Stomach (tissue), 19 donors: ENCODE data around the gene PTPRD. TPM values are rescaled to one million over a fixed set of nuclear protein-coding genes. Genes with fewer than 3 reads are reported as not detected.

Experiments
- DNase-seq, 2 donors: peaks; one replicate each; pipeline versions ENCODE4 v3.0.0 to v3.0.0-alpha.2; 2013 to 2019
- H3K27ac ChIP-seq, 5 donors: fragments of 200-600 bp in 4 of 5; sonication (generic) in 4 of 5; one replicate each; pipeline ENCODE4 v1.5.1; 2013 to 2019; ENCODE audit warnings: mild to moderate bottlenecking in 1 of 5, moderate library complexity in 1 of 5
- H3K27me3 ChIP-seq, 3 donors: fragments of 200-600 bp; sonication (generic); one replicate each; pipeline ENCODE4 v1.5.1; 2017 to 2019; ENCODE audit warnings: mixed run types in 1 of 3
- H3K36me3 ChIP-seq, 4 donors: fragments of 200-600 bp; sonication (generic); 1 replicate in 3 of 4; 2 replicates in 1 of 4; pipeline ENCODE4 v1.5.1; 2016 to 2019
- H3K4me1 ChIP-seq, 4 donors: fragments of 200-600 bp; sonication (generic); one replicate each; pipeline ENCODE4 v1.5.1; 2016 to 2019
- H3K4me3 ChIP-seq, 4 donors: fragments of 200-600 bp; sonication (generic) in 3 of 4; one replicate each; pipeline ENCODE4 v1.5.1; 2016 to 2019; ENCODE audit warnings: mild to moderate bottlenecking in 1 of 4
- H3K9me3 ChIP-seq, 4 donors: fragments of 200-600 bp; sonication (generic); one replicate each; pipeline ENCODE4 v1.5.1; 2016 to 2019
- CTCF ChIP-seq, 7 experiments: fragments of 450-650 bp in 4 of 7; fragments of 200-600 bp in 3 of 7; sonication (generic) in 3 of 7; IDR thresholded peaks; one replicate each; pipeline ENCODE4 v1.5.1; 2016 to 2019; ENCODE audit warnings: antibody characterized with exemption in 7 of 7, control low read depth in 2 of 7, mild to moderate bottlenecking in 1 of 7
- EP300 ChIP-seq: sonication (generic); formaldehyde crosslinking; IDR thresholded peaks from one replicate; pipeline ENCODE4 v1.6.1; 2017; ENCODE audit warnings: antibody characterized with exemption
- POLR2A ChIP-seq, 4 donors: fragments of 450-650 bp; IDR thresholded peaks; one replicate each; pipeline ENCODE4 v1.6.1; 2016; ENCODE audit warnings: antibody characterized with exemption in 4 of 4, control low read depth in 2 of 4, mild to moderate bottlenecking in 1 of 4, moderate library complexity in 1 of 4
- POLR2AphosphoS5 ChIP-seq, 3 donors: sonication (generic); formaldehyde crosslinking; IDR thresholded peaks; one replicate each; pipeline ENCODE4 v1.6.1; 2016; ENCODE audit warnings: antibody characterized with exemption in 3 of 3
- WGBS, 5 donors: extraction: QIAGEN DNeasy Blood & Tissue Kit in 3 of 5; methylation state at CpG; one replicate each; pipeline versions ENCODE4 v1.1.5 to v1.1.7; 2013 to 2018; 5-methylcytosine and 5-hydroxymethylcytosine counted together
- intact Hi-C: fragments of 100-400 bp; cut with DNase I; formaldehyde crosslinking; loops from one replicate; pipeline ENCODE4 v1.15.1; 2023; ENCODE audit warnings: low total_unique reads
- long read RNA-seq, 10 donors: transcript quantifications; one replicate each; lab custom pipeline, GENCODE V29; 2026
- polyA plus RNA-seq, 3 donors: library from polyadenylated mRNA; stranded (reverse); fragments of 200-250 nt; gene quantifications; one replicate each; pipeline ENCODE4 v1.2.3, GENCODE V29; 2013
- total RNA-seq, 5 donors: library from RNA; depleted of rRNA; stranded (reverse); fragments of >200 nt; gene quantifications; one replicate each; pipeline versions ENCODE4 v1.1.0 to v1.2.3, GENCODE V29; 2014 to 2016
- donor health status: healthy with polysubstance abuse.
- donor health status: Bipolar disorder and iron deficiency.
- donor health status: healthy.

Gene PTPRD
- total RNA-seq (10 to 100 TPM in 2 of 5 donors, 1 to 10 TPM in 2, under 1 TPM in 1; 0.45 to 53.1 (median 3.5) TPM), polyA plus RNA-seq (under 1 TPM; 0.12 to 0.75 (median 0.46) TPM)
- long read RNA-seq, donor 1 = 0 reads
- long read RNA-seq, donor 2 = 0 reads
- long read RNA-seq, donor 3 = 0 reads
- long read RNA-seq, donor 4 = 0 reads
- long read RNA-seq, donor 5 = 0 reads
- long read RNA-seq, donor 6 = 0 reads
- long read RNA-seq, donor 7, partial matches to known transcripts = 14 of 14 reads
- long read RNA-seq, donor 7, other reads (novel, unspliced or antisense) = 0 of 14 reads
- long read RNA-seq, donor 8 = 0 reads
- long read RNA-seq, donor 9 = 0 reads
- long read RNA-seq, donor 10 = 0 reads

GRCh38 chr9:10612641-10613398 lies at the start of gene PTPRD:
TSS of gene PTPRD (minus strand) at chr9:10613002.
- peaks cover 0 to 61% (median 26%) of the 10 kb centered on the region in 3 donors for H3K27me3 ChIP-seq
- no peaks in the 10 kb centered on the region for H3K9me3 ChIP-seq
- peak in 3 of 7 experiments; percentile 15 to 31 (median 22) for TF ChIP-seq CTCF (IDR thresholded peaks at IDR 0.05)
- TF ChIP-seq EP300 = no peak
- peak within 1 kb of the TSS in 3 of 5 donors; percentile 21 to 44 (median 25) for H3K27ac ChIP-seq
- H3K4me1 ChIP-seq = peaks cover 11 to 20% (median 17%) of the 10 kb centered on the region in 4 donors
- 0 to 8% (median 1%) methylated on average over 21 to 87 of the region's 87 CpGs for WGBS, 5 donors
- intact Hi-C loops = no loop called here
- H3K36me3 ChIP-seq = no peaks in the 10 kb centered on the region
- DNase-seq = peak; percentile 67 to 90
- H3K4me3 ChIP-seq = peak within 1 kb of the TSS; percentile 47 to 57 (median 53)

GRCh38 chr9:10661994-10662393 lies 49.2 kb upstream of the PTPRD start:
- intact Hi-C loops = no loop called here
- H3K4me1 ChIP-seq = no peaks in the 10 kb centered on the region
- no peak for DNase-seq
- H3K9me3 ChIP-seq = no peaks in the 10 kb centered on the region
- WGBS, 5 donors = 38 to 73% (median 59%) methylated on average over 2 of the region's 2 CpGs
- no peak overlapping the region for H3K4me3 ChIP-seq
- H3K36me3 ChIP-seq = no peaks in the 10 kb centered on the region
- no peaks in the 10 kb centered on the region for H3K27me3 ChIP-seq
- H3K27ac ChIP-seq = no peak overlapping the region
- TF ChIP-seq CTCF (IDR thresholded peaks at IDR 0.05) (no peak), POLR2A (IDR thresholded peaks at IDR 0.05) (no peak), EP300 (no peak), POLR2AphosphoS5 (IDR thresholded peaks at IDR 0.05) (no peak)

- H3K36me3 ChIP-seq = no peaks in the 10 kb centered on the region
- H3K4me1 ChIP-seq = no peaks in the 10 kb centered on the region
- no peaks in the 10 kb centered on the region for H3K9me3 ChIP-seq
- no peaks in the 10 kb centered on the region for H3K27me3 ChIP-seq
- H3K27ac ChIP-seq = no peak overlapping the region
- DNase-seq = no peak
- intact Hi-C loops = no loop called here
- H3K4me3 ChIP-seq = no peak overlapping the region
- WGBS, 5 donors = 69 to 91% (median 85%) methylated on average over 1 of the region's 1 CpG
- TF ChIP-seq EP300 = no peak
These were observed 48.6 kb upstream of the PTPRD start for GRCh38 chr9:10661376-10661775.

GRCh38 chr9:10651012-10651411 lies 38.2 kb upstream of the PTPRD start:
- Histone ChIP-seq H3K4me1 (no peaks in the 10 kb centered on the region), H3K27ac (no peak overlapping the region), H3K4me3 (no peak overlapping the region), H3K36me3 (no peaks in the 10 kb centered on the region), H3K9me3 (peaks cover 3 to 18% (median 12%) of the 10 kb centered on the region in 4 donors), H3K27me3 (no peaks in the 10 kb centered on the region)
- no peak for TF ChIP-seq EP300
- TF ChIP-seq POLR2AphosphoS5 (IDR thresholded peaks at IDR 0.05) = no peak
- no peak for TF ChIP-seq POLR2A (IDR thresholded peaks at IDR 0.05)
- TF ChIP-seq CTCF (IDR thresholded peaks at IDR 0.05) = no peak
- no peak for DNase-seq
- intact Hi-C loops = no loop called here
- 77 to 90% (median 82%) methylated on average over 2 of the region's 2 CpGs for WGBS, 5 donors
